Fibroblast of skin of back (primary cell): ENCODE results near the gene CACNG4.

ENCODE experiments used
- DNase-seq: peaks from one replicate; pipeline ENCODE4 v3.0.0-alpha.2; 2013

Gene CACNG4

GRCh38 chr17:67043283-67043682 lies 78.8 kb downstream of the CACNG4 start:
- no peak for DNase-seq

- DNase-seq = no peak
Measured at GRCh38 chr17:67044016-67044772, 79.7 kb downstream of the CACNG4 start, which contains the start of gene CACNG1. TSS of gene CACNG1 (plus strand) at chr17:67044554. CDS start at chr17:67044661, 107 bp downstream.

DNA sequence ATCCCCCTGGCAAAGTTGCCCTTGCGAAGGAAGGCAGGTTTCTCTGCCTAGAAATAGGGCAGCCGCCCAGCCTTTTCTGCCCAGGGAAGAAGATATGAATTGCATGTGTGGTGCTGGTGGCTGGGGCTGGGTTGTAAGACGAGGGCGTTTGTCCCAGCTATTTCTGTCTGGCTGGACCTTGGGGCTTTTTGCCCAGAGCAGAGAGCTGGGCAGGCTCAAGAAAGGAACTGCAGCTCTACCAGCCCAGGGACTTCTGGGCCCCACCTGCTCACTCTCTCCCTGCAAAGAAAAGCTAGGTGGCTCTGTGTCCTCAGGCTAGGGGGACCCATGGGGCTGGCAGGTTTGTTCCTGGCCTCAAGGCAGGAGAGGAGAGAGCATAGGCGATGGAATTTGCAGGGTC lies 80.4 kb downstream of the CACNG4 start:
- DNase-seq = no peak

GRCh38 chr17:67046398-67046797 lies 81.9 kb downstream of the CACNG4 start:
- DNase-seq = no peak

GRCh38 chr17:67047382-67047781 lies 82.9 kb downstream of the CACNG4 start:
- no peak for DNase-seq

DNA sequence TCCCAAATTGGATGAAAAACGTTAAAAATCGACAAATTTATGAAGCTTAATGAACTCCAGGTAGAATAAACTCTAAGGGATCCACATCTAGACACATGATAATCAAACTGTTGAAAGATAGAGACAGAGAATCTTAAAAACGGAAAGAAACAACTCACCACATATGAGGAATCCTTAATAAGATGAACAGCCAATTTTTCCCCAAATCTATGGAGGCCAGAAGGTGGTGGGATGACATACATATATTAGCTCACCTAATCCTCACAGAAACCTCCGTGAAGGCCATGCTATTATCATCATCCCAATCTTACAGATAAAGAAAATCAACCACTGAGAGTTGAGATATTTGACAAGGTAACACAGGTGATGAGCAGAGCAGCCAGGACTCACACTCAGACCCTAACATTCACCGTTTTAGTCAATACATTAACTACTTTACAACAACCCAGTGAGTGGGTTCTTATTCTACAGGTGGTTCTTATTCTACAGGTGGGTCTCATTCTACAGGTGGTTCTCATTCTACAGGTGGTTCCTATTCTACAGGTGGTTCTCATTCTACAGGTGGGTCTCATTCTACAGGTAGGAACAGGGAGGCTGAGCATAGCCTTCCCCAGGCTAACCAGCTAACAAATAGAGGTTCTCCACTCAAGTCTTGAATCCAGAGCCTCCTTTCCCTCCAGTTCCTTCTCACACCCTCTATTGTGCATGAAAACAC lies 84.7 kb downstream of the CACNG4 start:
- DNase-seq = no peak

- DNase-seq = no peak
Measured at GRCh38 chr17:67050066-67050465, 85.6 kb downstream of the CACNG4 start.

GRCh38 chr17:67050471-67051154 lies 86.1 kb downstream of the CACNG4 start:
- DNase-seq = no peak

GRCh38 chr17:67051155-67051538 lies 86.6 kb downstream of the CACNG4 start:
- DNase-seq = no peak

- DNase-seq = no peak
Measured at GRCh38 chr17:67051837-67052236, 87.3 kb downstream of the CACNG4 start.

DNA sequence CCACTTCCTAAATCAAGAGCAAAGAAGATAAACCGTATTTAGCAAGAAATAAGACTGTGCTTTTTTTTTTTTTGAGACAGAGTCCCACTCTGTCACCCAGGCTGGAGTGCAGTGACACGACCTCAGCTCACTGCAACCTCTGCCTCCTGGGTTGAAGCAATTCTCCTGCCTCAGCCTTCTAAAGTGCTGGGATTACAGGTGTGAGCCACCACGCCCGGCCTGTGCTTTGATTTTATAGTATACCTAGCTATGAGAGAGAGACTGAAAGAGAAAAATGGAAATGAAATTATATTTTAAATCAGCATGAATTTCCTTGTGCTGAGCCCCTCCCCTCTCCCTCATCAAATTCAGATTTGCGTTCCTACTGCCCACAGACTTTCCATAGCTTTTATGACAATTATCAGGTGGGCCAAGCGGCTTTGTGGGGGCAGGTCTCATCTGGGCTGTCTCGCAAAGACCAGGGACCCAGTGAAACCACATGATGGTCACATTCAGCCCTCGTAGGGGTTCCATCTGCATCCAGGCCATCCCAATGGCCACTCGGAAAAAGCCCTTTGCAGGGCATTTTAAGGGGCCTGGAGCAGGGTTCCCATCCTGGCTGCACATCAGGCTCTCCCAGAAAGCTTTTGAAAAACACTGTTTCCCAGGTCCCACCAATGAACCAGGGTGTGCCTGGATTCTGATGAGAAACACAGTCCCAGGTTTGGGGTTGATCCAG lies 88.4 kb downstream of the CACNG4 start:
- DNase-seq = no peak

DNA sequence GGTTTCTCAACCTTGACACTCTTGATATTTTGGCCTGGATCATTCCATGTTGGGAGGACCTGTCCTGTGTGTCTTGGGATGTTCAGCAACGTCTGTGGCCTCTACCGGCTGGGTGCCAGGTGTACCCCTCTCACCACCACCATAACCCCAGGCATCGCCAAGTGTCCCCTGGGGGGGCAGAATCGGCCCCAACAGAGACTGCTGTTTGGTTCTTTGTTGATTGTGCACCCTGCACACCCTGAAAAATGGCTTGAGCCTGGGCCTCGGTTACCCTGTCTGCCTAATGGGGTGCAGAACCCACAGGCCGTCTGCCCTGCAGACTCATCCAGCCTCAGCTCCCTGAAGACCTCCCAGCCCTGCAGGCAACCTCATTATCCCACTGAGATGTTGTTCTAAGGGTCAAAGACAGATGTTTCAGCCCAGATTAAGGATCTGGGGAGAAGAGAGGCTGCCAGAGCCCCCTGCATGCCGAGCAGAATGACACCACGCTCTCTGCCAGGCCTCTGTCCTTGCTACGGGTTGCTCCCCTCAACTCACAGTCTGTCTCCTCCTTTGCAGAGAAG lies 89.0 kb downstream of the CACNG4 start:
- no peak for DNase-seq

DNA sequence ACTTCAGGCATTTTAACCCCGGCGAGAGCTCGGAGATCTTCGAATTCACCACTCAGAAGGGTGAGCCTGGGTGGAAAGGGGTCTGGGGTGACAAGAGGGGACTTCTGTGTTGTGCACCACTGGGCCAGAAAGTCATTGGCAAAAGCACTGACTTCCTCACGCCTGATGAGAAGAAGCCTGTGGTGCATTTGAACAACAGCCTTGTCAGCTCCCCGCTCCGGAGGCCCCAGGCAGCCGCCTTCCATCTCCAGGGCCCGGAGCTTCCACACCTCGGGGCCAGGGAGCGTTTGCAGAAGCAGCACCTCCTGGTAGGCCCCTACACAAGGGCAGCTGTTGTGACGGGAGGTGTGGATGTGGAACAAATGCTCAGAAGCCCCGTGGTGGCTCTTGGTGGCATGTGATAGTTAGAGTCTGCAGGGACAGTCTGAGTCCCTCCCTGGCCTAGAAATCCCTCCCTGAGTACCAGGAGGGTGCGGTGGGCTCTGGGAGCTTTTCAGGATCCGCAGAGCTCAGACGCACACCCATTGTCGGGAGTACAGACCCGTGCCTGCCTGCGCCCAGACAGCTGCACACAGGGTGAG lies 89.6 kb downstream of the CACNG4 start:
- DNase-seq = no peak

GRCh38 chr17:67054608-67055007 lies 90.1 kb downstream of the CACNG4 start:
- no peak for DNase-seq

DNA sequence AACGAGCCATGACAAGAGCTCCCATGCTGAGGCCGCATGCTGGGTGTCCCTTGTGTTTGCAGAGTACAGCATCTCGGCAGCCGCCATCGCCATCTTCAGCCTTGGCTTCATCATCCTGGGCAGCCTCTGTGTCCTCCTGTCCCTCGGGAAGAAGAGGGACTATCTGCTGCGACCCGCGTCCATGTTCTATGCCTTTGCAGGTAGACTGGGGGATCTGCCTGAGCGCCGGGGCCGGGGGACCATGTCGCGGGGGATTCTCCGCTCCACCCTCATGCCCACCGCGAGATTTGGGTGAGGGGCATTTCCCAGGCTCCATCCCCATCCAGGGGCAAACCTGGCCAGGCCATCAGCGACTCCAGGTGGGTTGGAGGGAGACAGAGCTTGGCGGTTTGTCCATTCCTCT lies 90.5 kb downstream of the CACNG4 start:
- no peak for DNase-seq

DNA sequence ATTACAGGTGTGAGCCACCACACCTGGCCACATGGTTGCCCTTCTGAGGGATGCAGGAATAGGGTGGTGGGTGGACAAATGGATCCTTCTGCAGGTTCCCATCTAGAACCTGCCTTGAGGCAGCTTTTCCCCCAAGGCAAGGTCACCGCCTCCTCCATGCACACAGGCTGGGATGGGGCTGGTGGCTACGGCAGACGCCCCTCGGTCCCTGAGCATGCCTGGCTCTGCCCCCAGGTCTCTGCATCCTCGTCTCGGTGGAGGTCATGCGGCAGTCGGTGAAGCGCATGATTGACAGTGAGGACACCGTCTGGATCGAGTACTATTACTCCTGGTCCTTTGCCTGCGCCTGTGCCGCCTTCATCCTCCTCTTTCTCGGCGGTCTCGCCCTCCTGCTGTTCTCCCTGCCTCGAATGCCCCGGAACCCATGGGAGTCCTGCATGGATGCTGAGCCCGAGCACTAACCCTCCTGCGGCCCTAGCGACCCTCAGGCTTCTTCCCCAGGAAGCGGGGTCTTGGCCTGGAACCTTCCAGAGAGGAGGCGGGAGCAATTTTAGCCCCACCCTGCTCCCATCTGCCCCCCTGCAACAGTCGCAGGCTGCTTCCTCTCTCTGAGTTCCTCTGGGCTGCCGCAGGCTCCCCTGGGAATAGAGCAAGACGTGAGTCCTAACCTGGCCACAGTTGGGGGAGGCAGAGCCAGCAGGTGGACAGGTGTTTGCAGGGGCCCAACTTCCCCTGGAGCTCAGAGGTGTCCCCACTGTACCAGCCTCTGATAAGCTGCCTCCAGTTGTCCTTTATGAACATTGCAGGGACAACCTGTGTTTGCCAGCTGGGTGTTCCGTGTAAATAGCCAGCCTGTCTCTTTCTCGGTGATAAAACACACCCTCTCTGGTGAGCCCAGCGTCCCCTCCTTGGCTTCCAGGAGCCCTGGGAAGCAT lies 91.6 kb downstream of the CACNG4 start:
- DNase-seq = no peak

DNA sequence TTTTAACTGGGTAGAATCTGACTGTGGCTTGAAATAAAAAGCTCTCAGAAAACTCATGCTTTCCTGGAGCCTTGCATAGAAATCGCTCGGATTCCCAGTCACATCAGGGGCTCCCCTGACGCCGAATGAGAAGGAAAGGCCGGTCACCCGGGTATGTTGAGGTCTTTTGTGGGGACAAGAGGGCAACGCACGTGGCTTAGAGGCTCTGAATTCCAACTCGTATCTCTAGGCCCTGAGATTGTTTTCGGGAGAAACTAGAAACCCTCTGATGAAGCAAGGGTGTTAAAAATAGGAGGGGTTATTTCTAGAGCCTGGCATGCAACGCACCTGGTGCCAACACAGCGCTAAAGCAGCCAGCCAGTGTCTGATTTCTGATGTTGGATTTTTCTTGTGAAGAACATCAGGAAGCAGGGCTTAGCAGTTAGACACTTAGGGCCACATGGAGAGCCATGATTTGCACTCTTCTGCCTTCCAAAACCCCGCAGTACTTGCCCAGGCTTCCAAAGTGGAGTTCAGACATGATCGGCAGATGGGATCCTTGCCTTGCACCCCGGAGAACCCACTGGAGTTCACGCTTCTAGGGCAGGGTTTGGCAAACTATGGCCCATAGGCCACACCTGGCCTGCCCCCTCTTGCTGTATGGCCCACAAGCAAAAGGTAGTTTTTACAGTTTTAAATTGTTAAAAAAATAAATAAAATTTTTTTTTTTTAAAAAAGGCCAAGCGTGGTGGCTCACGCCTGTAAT lies 92.4 kb downstream of the CACNG4 start:
- no peak for DNase-seq

DNA sequence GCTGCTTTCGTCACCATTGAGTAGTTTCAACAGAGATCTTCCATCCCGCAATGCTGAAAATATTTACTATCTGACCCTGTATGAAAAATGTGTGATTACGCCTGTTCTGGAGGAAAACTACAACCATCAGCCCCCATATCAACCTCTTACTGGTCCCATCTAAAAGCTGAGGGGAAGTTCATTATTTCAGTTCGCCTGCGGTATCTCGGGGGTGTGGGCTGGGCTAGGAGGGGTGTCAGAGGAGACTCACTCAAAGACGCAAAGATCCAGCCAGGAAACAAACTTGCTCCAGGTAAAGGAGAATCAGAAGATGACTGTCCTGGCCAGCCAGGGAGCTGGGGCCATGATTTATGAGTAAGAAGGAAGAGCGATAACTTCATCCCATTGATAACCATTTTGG lies 93.5 kb downstream of the CACNG4 start:
- no peak for DNase-seq

DNA sequence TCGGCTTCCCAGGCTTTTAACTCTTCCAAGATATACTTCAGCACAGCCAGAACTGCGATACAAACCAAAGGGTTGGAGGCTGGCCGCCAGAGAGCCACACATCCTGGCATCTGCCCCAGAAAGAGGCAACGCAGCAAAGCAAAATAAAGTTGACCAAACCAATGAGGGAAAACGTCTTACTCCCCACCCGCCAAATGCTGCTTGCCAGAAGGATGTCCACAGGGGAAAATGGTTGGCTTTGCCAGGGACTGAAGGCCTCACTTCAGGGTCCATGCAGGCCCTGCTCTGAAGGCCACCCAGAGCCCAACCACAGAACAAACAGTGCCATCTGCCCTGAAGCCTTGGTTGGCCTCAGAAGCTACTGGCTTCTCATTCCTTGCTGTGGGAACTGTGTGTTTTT lies 94.9 kb downstream of the CACNG4 start:
- DNase-seq = no peak

DNA sequence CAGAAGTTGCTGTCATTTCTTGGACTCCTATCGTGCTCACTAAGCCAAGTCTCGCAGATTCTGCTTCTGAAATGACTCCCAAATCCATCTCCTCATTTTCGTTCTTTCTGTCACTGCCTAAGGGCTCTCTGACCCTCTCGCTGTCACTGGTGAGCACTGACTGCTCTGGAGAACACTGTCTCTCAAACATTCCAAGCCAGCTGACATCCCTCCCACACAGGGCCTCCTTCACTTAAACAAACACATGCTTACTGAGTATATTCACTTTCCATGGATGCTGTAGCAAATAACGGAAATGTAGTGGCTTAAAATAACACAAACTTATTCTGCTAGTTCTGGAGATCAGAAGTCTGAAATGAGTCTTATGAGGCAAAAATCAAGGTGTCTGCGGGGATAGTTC lies 98.6 kb downstream of the CACNG4 start:
- peak; percentile 33 for DNase-seq
